RPMI7951 (cell line): ENCODE data around the gene NPAS3. TPM values are rescaled to one million over a fixed set of nuclear protein-coding genes. Genes with fewer than 3 reads are reported as not detected.

ENCODE experiments used
- DNase-seq: peaks from one replicate; pipeline ENCODE4 v3.0.0-alpha.2; 2012; ENCODE audit warnings: low read depth
- total RNA-seq: library from RNA; depleted of rRNA; stranded (reverse); fragments of >200 nt; shearing (Covaris generic); gene quantifications from 2 replicates; pipeline ENCODE4 v1.2.3, GENCODE V29; 2014

The NPAS3 gene
- total RNA-seq, 1 experiment from 2014 or later: 0.48 TPM

- DNase-seq: no peak
Measured at GRCh38 chr14:33249233-33249820, 310.6 kb downstream of the NPAS3 start.

- DNase-seq: no peak
Measured at GRCh38 chr14:33250963-33251362, 312.3 kb downstream of the NPAS3 start.

GRCh38 chr14:33254342-33254741 is 315.7 kb downstream of the NPAS3 start:
- no peak for DNase-seq

- no peak for DNase-seq
Measured at GRCh38 chr14:33254861-33255395, 316.2 kb downstream of the NPAS3 start.

- no peak for DNase-seq
Measured at GRCh38 chr14:33257796-33258195, 319.1 kb downstream of the NPAS3 start.

- DNase-seq: no peak
Measured at GRCh38 chr14:33259764-33260163, 321.1 kb downstream of the NPAS3 start.

- DNase-seq: no peak
Measured at GRCh38 chr14:33271216-33271615, 332.5 kb downstream of the NPAS3 start.

- no peak for DNase-seq
Measured at GRCh38 chr14:33271891-33272290, 333.2 kb downstream of the NPAS3 start.

- DNase-seq: no peak
Measured at GRCh38 chr14:33273978-33274377, 335.3 kb downstream of the NPAS3 start.

GRCh38 chr14:33275879-33276278 is 337.2 kb downstream of the NPAS3 start:
- DNase-seq: no peak

GRCh38 chr14:33279865-33280264 is 341.2 kb downstream of the NPAS3 start:
- no peak for DNase-seq

- peak; percentile 27 for DNase-seq
Measured at GRCh38 chr14:33280646-33281045, 342.0 kb downstream of the NPAS3 start.

GRCh38 chr14:33282331-33283230 is 343.9 kb downstream of the NPAS3 start:
- DNase-seq: no peak

GRCh38 chr14:33285902-33286700 is 347.4 kb downstream of the NPAS3 start:
- peak; percentile 1 for DNase-seq

GRCh38 chr14:33287189-33287588 is 348.5 kb downstream of the NPAS3 start:
- DNase-seq: no peak

GRCh38 chr14:33290641-33291040 is 352.0 kb downstream of the NPAS3 start:
- DNase-seq: no peak

GRCh38 chr14:33291529-33292104 is 352.9 kb downstream of the NPAS3 start:
- no peak for DNase-seq

- no peak for DNase-seq
Measured at GRCh38 chr14:33294419-33294818, 355.7 kb downstream of the NPAS3 start.

GRCh38 chr14:33297565-33297964 is 358.9 kb downstream of the NPAS3 start:
- no peak for DNase-seq

GRCh38 chr14:33307691-33308251 is 369.1 kb downstream of the NPAS3 start:
- DNase-seq: peak; percentile 53

- no peak for DNase-seq
Measured at GRCh38 chr14:33309106-33309505, 370.4 kb downstream of the NPAS3 start.
